K562 (cell line): ENCODE data around the gene PICK1. TPM values are rescaled to one million over a fixed set of nuclear protein-coding genes. Genes with fewer than 3 reads are reported as not detected.

Experiments
- CTBP1 ChIP-seq: fragments of 450-650 bp; IDR thresholded peaks from 2 replicates; pipeline ENCODE4 v1.6.1; 2016; ENCODE audit warnings: borderline replicate concordance
- E2F8 ChIP-seq: fragments of 450-650 bp; IDR thresholded peaks from 2 replicates; pipeline ENCODE4 v1.7.1; 2018; ENCODE audit warnings: mild to moderate bottlenecking, low read depth; ENCODE audit not compliant: partially characterized antibody
- KHSRP ChIP-seq: fragments of 450-650 bp; IDR thresholded peaks from 2 replicates; pipeline ENCODE4 v1.6.1; 2017
- NFE2L1 ChIP-seq: fragments of 450-650 bp; IDR thresholded peaks from 2 replicates; pipeline ENCODE4 v1.6.1; 2016; ENCODE audit warnings: missing genetic modification characterization, low read depth, mild to moderate bottlenecking, missing compliant biosample characterization, moderate library complexity, borderline replicate concordance
- OTX1 ChIP-seq: fragments of 450-650 bp; formaldehyde crosslinking; IDR thresholded peaks from 2 replicates; pipeline ENCODE4 v1.4.0; 2022; ENCODE audit warnings: mild to moderate bottlenecking
- PPARD ChIP-seq: fragments of 250-450 bp; sonication (Bioruptor Pico); IDR thresholded peaks from 2 replicates; pipeline ENCODE4 v1.8.0; 2022; ENCODE audit warnings: inconsistent platforms, mild to moderate bottlenecking, moderate library complexity
- PRPF4 ChIP-seq: fragments of 200-400 bp; formaldehyde crosslinking; IDR thresholded peaks from one replicate; pipeline ENCODE4 v1.6.1; 2017; ENCODE audit warnings: low read length, low read depth, mild to moderate bottlenecking; ENCODE audit not compliant: insufficient read depth, poor library complexity, severe bottlenecking
- RNF219 ChIP-seq: fragments of 250-450 bp; sonication (Bioruptor Pico); IDR thresholded peaks from 2 replicates; pipeline ENCODE4 v1.5.0; 2022; ENCODE audit warnings: mild to moderate bottlenecking
- SETDB1 ChIP-seq: IDR thresholded peaks from one replicate; pipeline ENCODE4 v1.6.1; 2012; ENCODE audit warnings: low read length, control low read depth, inconsistent platforms
- TBP ChIP-seq: optimal IDR thresholded peaks from 2 replicates; pipeline ENCODE3; 2011; ENCODE audit warnings: low read depth, low read length, improper control_type of control experiment
- TCF7L2 ChIP-seq: fragments of 150-350 bp; IDR thresholded peaks from 2 replicates; pipeline ENCODE4 v1.6.1; 2016; ENCODE audit warnings: low read depth, mild to moderate bottlenecking, low read length, moderate library complexity
- TRIM24 ChIP-seq, 2 experiments: fragments of 450-650 bp; IDR thresholded peaks; 2 replicates each; pipeline ENCODE4 v1.6.1; 2016
- ZFP91 ChIP-seq: sonication (generic); formaldehyde crosslinking; IDR thresholded peaks from 2 replicates; pipeline ENCODE4 v1.8.0; 2022; ENCODE audit warnings: mild to moderate bottlenecking, missing genetic modification reagents
- ZHX1 ChIP-seq: fragments of 150-350 bp; conservative IDR thresholded peaks from 2 replicates; pipeline ENCODE4 v1.6.1; 2014; ENCODE audit warnings: low read length
- ZNF143 ChIP-seq: sonication (generic); formaldehyde crosslinking; IDR thresholded peaks from 2 replicates; pipeline ENCODE4 v1.9.0; 2022; ENCODE audit warnings: mild to moderate bottlenecking, missing genetic modification reagents
- ZNF444 ChIP-seq: fragments of 250-450 bp; sonication (Bioruptor Pico); IDR thresholded peaks from 2 replicates; pipeline ENCODE4 v1.4.0; 2020; ENCODE audit warnings: mild to moderate bottlenecking, moderate library complexity
- ZSCAN29 ChIP-seq: fragments of 450-650 bp; IDR thresholded peaks from 2 replicates; pipeline ENCODE4 v1.6.1; 2017
- polyA plus RNA-seq, 8 experiments: library from polyadenylated mRNA; depleted of rRNA in 4 of 8; stranded (reverse) in 5 of 8; unstranded in 3 of 8; fragments of >200 nt; fragmentation: Nextera tagmentation in 2 of 8; fragmentation: Illumina TruSeq in 1 of 8; extraction: Ambion mirVana in 2 of 8; extraction: Trizol in 1 of 8; gene quantifications; 2 replicates each; pipeline versions ENCODE4 v1.2.1 to v1.2.3, GENCODE V29; 2011 to 2014; ENCODE audit warnings: inconsistent platforms in 1 of 8, missing spikeins in 1 of 8
- total RNA-seq, 7 experiments: library from RNA; depleted of rRNA in 6 of 7; stranded (reverse); fragments of >200 nt in 6 of 7; fragmentation: Illumina TruSeq in 2 of 7; extraction: Trizol in 2 of 7; gene quantifications; 2 replicates each; pipeline versions ENCODE4 v1.2.1 to v1.2.3, GENCODE V29; 2011 to 2021; ENCODE audit warnings: low replicate concordance in 1 of 7
- TF ChIP-seq, protein P1 (sequence below): fragments of 450-650 bp; formaldehyde crosslinking; IDR thresholded peaks from 2 replicates; pipeline ENCODE4 v1.4.0; 2020; ENCODE audit warnings: mild to moderate bottlenecking

The PICK1 gene
- total and polyA plus RNA-seq, 9 of the 15 experiments (the other 6 are each of a cell fraction or from before 2014, with no cell fraction given) = 0.06 to 11.0 (median 7.9) TPM; not detected in 1

- TF ChIP-seq, protein P1, sequence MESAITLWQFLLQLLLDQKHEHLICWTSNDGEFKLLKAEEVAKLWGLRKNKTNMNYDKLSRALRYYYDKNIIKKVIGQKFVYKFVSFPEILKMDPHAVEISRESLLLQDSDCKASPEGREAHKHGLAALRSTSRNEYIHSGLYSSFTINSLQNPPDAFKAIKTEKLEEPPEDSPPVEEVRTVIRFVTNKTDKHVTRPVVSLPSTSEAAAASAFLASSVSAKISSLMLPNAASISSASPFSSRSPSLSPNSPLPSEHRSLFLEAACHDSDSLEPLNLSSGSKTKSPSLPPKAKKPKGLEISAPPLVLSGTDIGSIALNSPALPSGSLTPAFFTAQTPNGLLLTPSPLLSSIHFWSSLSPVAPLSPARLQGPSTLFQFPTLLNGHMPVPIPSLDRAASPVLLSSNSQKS = no peak
- TF ChIP-seq OTX1 (CRISPR knock-in tag) = no peak
- no peak for TF ChIP-seq SETDB1
- TF ChIP-seq ZSCAN29 = no peak
- TF ChIP-seq ZHX1 = no peak
- TF ChIP-seq RNF219 = no peak
- TF ChIP-seq ZFP91 (CRISPR knock-in tag) = no peak
- no peak for TF ChIP-seq ZNF444
- peak; percentile 94 for TF ChIP-seq E2F8
- TF ChIP-seq ZNF143 (CRISPR knock-in tag) = no peak
- peak; percentile 96 for TF ChIP-seq CTBP1
- no peak for TF ChIP-seq PRPF4
- TF ChIP-seq TBP = peak; percentile 42
- TF ChIP-seq NFE2L1 (tag) = no peak
- TF ChIP-seq TCF7L2 = no peak
- TF ChIP-seq KHSRP = no peak
- TF ChIP-seq TRIM24 (IDR thresholded peaks at IDR 0.05) = no peak
- TF ChIP-seq PPARD (CRISPR knock-in tag) = no peak
Measured at GRCh38 chr22:38056969-38057891, at the start of gene PICK1 (continued).
